GM12878 (cell line): ENCODE data around the gene CTAGE4. TPM values are rescaled to one million over a fixed set of nuclear protein-coding genes. Genes with fewer than 3 reads are reported as not detected.
"Not testable (repeated sequence)": the region's sequence is repeated elsewhere in the genome, so short reads cannot be mapped to it uniquely, and the experiment has no call there.

Source experiments
- ATAC-seq: fragments of 200-7000 bp; cut with Tn5 transposase; 3 replicates; pipeline ENCODE4 v1.9.1; 2020; ENCODE audit warnings: mild to moderate bottlenecking, moderate library complexity
- BruUV-seq: library from RNA; stranded (reverse); fragments of 400-500 nt; replicated peaks from 2 replicates; lab custom pipeline; 2021; lab: Mats Ljungman, UMichigan
- CTCF ChIA-PET: fragments of 300-600 bp; sonication (Branson Sonifier 250); formaldehyde crosslinking; extraction: SDS; loops from one replicate; lab custom pipeline; 2021; ENCODE audit warnings: inconsistent platforms; lab: Yijun Ruan, JAX
- POLR2A ChIA-PET: fragments of 350-600 bp; formaldehyde crosslinking; extraction: SDS; loops from one replicate; lab custom pipeline; 2021; ENCODE audit warnings: inconsistent platforms; lab: Charles Lee
- RAD21 ChIA-PET: fragments of 300-600 bp; sonication (Branson Sonifier 250); formaldehyde crosslinking; loops from one replicate; lab custom pipeline; 2023; ENCODE audit warnings: antibody characterized with exemption; ENCODE audit not compliant: unreplicated experiment; lab: Charles Lee
- SMC1A ChIA-PET: fragments of 300-600 bp; sonication (Branson Sonifier 250); formaldehyde crosslinking; loops from one replicate; lab custom pipeline; 2023; ENCODE audit not compliant: unreplicated experiment, uncharacterized antibody; lab: Charles Lee
- DNase-seq: peaks from one replicate; pipeline ENCODE4 v3.0.0-alpha.2; 2011; ENCODE audit warnings: low read depth, low spot score
- FAIRE-seq: peaks from 3 replicates; lab custom pipeline; 2011; peaks lifted over from hg19 to GRCh38; lab: Jason Lieb, UNC
- H2AFZ ChIP-seq: 2 replicates; pipeline ENCODE4 v1.6.0; 2011; ENCODE audit warnings: low read depth, low read length, control low read depth; ENCODE audit not compliant: control insufficient read depth
- H3K27ac ChIP-seq: 2 replicates; pipeline ENCODE4 v1.5.1; 2011; ENCODE audit warnings: control low read depth; ENCODE audit not compliant: control insufficient read depth, insufficient read depth
- H3K27me3 ChIP-seq, 2 experiments: replicated peaks in 1 of 2; 2 replicates each; pipeline versions ENCODE4 v1.6.0 to v1.6.1; 2011; ENCODE audit warnings: low read length in 1 of 2; ENCODE audit not compliant: control insufficient read depth in 2 of 2, insufficient read depth in 2 of 2
- H3K36me3 ChIP-seq, 2 experiments: 2 replicates each; pipeline ENCODE4 v1.5.1; 2011; ENCODE audit warnings: low read length in 1 of 2; ENCODE audit not compliant: control insufficient read depth in 2 of 2, insufficient read depth in 2 of 2
- H3K4me1 ChIP-seq: 2 replicates; pipeline ENCODE4 v1.6.1; 2011; ENCODE audit warnings: mild to moderate bottlenecking, low read length, moderate library complexity, mixed read lengths; ENCODE audit not compliant: control insufficient read depth, insufficient read depth
- H3K4me2 ChIP-seq: 2 replicates; pipeline ENCODE4 v1.6.0; 2011; ENCODE audit warnings: control low read depth; ENCODE audit not compliant: control insufficient read depth, insufficient read depth
- H3K4me3 ChIP-seq: fragments of 200-600 bp; sonication (generic); 2 replicates; pipeline ENCODE4 v1.5.1; 2016
- H3K79me2 ChIP-seq: 2 replicates; pipeline ENCODE4 v1.6.0; 2011; ENCODE audit warnings: low read length; ENCODE audit not compliant: control insufficient read depth, insufficient read depth
- H3K9ac ChIP-seq: 2 replicates; pipeline ENCODE4 v1.8.0; 2011; ENCODE audit warnings: low read length, control low read depth, mixed read lengths; ENCODE audit not compliant: control insufficient read depth, insufficient read depth
- H3K9me3 ChIP-seq: replicated peaks from 3 replicates; pipeline ENCODE4 v1.5.1; 2011; ENCODE audit warnings: mild to moderate bottlenecking, low read length; ENCODE audit not compliant: control insufficient read depth, insufficient read depth
- H4K20me1 ChIP-seq: 2 replicates; pipeline ENCODE4 v1.6.0; 2011; ENCODE audit not compliant: control insufficient read depth, insufficient read depth
- WGBS: methylation state at CpG from one replicate; pipeline ENCODE4 v1.1.6; 2016; ENCODE audit warnings: low lambda C conversion rate; ENCODE audit not compliant: insufficient replicate concordance, insufficient coverage; ENCODE audit errors: missing lambda C conversion rate; 5-methylcytosine and 5-hydroxymethylcytosine counted together
- in situ Hi-C: fragments of 300-500 bp; cut with MboI; formaldehyde crosslinking; loops from 9 replicates; pipeline ENCODE4 v1.14.3; 2018; ENCODE audit warnings: mixed read lengths
- intact Hi-C: fragments of 100-400 bp; cut with micrococcal nuclease; formaldehyde crosslinking; loops from one replicate; pipeline ENCODE4 v1.14.2; 2022; ENCODE audit not compliant: unreplicated experiment
- polyA plus RNA-seq, 11 experiments: library from polyadenylated mRNA; depleted of rRNA in 4 of 11; unstranded in 6 of 11; stranded (reverse) in 5 of 11; fragments of >200 nt; fragmentation: Nextera tagmentation in 4 of 11; fragmentation: Illumina TruSeq in 1 of 11; extraction: Ambion mirVana in 4 of 11; extraction: Trizol in 1 of 11; gene quantifications; 1 replicate in 1 of 11; 2 replicates in 10 of 11; pipeline versions ENCODE4 v1.2.1 to v1.2.3, GENCODE V29; 2011 to 2016; ENCODE audit warnings: inconsistent platforms in 2 of 11, missing spikeins in 2 of 11, low read depth in 1 of 11
- total RNA-seq, 4 experiments: library from RNA; depleted of rRNA in 3 of 4; stranded (reverse); fragments of >200 nt in 3 of 4; fragmentation: Illumina TruSeq in 1 of 4; extraction: Trizol in 1 of 4; gene quantifications; 2 replicates each; pipeline versions ENCODE4 v1.2.1 to v1.2.3, GENCODE V29; 2013 to 2021

Gene CTAGE4
- total and polyA plus RNA-seq, 10 of the 15 experiments (the other 5 are each of a cell fraction or from before 2014, with no cell fraction given), result 0.09 to 1.5 (median 1.0) TPM; not detected in 1

DNA sequence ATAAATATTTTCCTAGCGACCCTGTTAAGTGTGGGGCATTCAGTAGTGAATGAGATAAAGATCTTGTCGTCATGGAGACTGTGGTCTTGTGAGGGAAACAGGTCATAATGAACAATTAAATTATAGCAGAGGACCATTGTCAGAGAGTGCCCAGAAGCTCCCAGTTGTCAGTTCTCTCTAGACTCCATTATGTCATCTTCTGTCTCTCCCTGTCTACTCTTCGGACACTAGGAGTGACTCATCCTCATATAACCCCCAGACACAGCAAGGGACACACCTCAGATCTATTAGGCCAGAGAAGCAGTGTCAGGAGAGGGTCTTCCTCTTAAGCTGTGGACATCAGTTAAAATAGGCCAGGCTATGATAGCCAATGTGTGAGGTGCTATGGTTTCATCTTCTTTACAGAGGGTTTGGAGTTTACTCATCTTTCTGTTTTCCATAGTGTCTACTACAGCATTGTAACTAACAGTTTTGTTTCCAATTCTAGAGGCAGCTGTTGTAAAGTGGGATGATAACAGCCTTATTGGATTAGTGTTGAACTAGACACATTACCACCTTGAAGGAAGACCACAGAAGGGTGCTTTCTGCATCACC is 5.4 kb downstream of the CTAGE4 start:
- POLR2A ChIA-PET, SMC1A ChIA-PET, CTCF ChIA-PET, H3K27ac ChIP-seq, H3K4me1 ChIP-seq, H3K27me3 ChIP-seq, H3K36me3 ChIP-seq, BruUV-seq, DNase-seq, RAD21 ChIA-PET, H3K4me3 ChIP-seq, H3K79me2 ChIP-seq, H4K20me1 ChIP-seq, in situ Hi-C loops, FAIRE-seq, H3K4me2 ChIP-seq, H2AFZ ChIP-seq, intact Hi-C loops, H3K9me3 ChIP-seq, H3K9ac ChIP-seq: not testable (repeated sequence)
- WGBS, result no CpG with 5 or more reads among the region's 3 CpGs
- ATAC-seq, result peak; percentile 23

DNA sequence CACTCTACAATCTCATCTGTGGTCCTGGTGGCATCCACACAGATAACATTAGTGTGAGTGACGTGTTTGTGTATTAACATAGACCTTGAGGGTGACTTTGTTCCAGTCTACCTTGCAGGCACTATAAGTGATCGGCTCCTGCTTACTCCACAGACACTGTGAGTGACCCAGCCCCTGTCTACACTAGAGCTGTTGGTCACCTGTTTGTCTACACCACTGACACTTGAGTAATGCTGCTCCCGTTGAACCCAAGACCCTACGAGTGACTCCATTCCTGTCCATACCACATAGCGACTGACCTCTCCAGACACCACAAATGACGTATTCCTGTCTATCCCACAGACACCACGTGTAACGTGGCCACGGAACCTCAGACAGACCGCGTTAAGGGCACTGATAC is 10.5 kb downstream of the CTAGE4 start:
- RAD21 ChIA-PET, H3K4me1 ChIP-seq, FAIRE-seq, BruUV-seq, H2AFZ ChIP-seq, H3K4me2 ChIP-seq, H3K36me3 ChIP-seq, POLR2A ChIA-PET, H3K9ac ChIP-seq, H3K27me3 ChIP-seq, CTCF ChIA-PET, DNase-seq, ATAC-seq, H3K4me3 ChIP-seq, in situ Hi-C loops, H4K20me1 ChIP-seq, H3K79me2 ChIP-seq, intact Hi-C loops, H3K9me3 ChIP-seq, H3K27ac ChIP-seq, SMC1A ChIA-PET: not testable (repeated sequence)
- no CpG with 5 or more reads among the region's 11 CpGs for WGBS

DNA sequence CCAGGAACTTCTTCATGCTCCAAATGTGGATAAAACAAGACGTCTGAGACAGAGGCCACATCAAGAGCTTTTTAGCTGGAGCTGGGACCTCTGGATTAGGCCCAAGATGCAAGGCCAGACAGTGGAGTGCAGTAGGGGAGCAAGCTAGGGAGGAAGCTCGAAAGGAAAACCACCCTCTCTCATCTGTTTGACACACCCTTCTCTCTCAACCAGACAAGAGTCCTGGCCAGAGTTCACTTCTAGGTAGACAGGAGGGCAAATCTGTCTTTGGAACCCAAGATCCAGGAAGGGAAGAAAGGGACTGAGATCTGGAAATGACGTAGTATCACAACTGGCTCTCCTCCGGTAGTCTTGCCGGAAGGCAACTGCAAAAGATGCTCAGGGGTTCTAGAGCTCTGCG is 11.2 kb downstream of the CTAGE4 start:
- BruUV-seq, POLR2A ChIA-PET, H3K36me3 ChIP-seq, H3K27me3 ChIP-seq, DNase-seq, H3K27ac ChIP-seq, H3K9me3 ChIP-seq, H3K79me2 ChIP-seq, H3K4me3 ChIP-seq, H2AFZ ChIP-seq, H4K20me1 ChIP-seq, intact Hi-C loops, RAD21 ChIA-PET, FAIRE-seq, CTCF ChIA-PET, H3K4me2 ChIP-seq, H3K4me1 ChIP-seq, H3K9ac ChIP-seq, ATAC-seq, in situ Hi-C loops, SMC1A ChIA-PET: not testable (repeated sequence)
- WGBS, result no CpG with 5 or more reads among the region's 6 CpGs

DNA sequence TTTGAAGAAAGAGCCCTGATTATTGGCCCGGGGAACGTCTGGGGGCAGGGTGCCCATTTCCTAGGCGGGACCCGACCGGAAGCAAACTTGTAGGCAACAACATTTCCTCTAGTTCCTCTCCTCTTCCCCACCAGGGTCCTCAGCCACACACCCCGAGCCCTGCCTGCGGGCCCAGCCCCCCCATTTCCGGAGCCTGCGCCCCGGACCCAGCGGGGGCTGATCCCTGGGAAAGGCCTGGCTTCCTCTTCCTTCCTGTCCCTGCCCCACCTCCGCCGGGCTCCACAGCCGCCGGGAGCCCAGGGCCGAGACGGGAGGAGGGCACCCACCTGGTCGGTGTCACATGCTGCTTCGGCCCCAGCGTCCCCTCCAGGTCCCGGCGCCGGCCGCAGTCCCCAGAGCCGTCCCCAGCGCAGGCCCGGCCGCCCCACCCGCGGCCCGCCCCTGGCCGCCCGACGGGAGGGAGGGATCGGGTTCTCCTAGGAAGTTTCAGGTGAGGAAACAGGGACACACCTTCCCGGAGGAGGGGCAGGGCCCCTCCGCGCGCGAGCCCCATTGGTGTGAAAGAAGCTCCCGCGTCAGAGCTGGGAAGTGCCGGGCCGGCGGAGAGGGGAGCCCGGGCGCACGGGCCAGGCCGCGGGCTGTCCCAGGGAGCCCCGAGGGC is 12.1 kb downstream of the CTAGE4 start, which contains the start of gene ARHGEF35:
Gene ARHGEF35 (minus strand): TSS at position 622 of the 661 bp plus-strand sequence. CDS start 7,450 bp downstream, outside the sequence.
- H3K9me3 ChIP-seq, H3K79me2 ChIP-seq, H3K27me3 ChIP-seq, FAIRE-seq, H3K4me3 ChIP-seq, BruUV-seq, CTCF ChIA-PET, intact Hi-C loops, POLR2A ChIA-PET, SMC1A ChIA-PET, H3K9ac ChIP-seq, H4K20me1 ChIP-seq, H3K4me2 ChIP-seq, H3K36me3 ChIP-seq, H2AFZ ChIP-seq, H3K4me1 ChIP-seq, H3K27ac ChIP-seq, DNase-seq, RAD21 ChIA-PET, in situ Hi-C loops: not testable (repeated sequence)
- no CpG with 5 or more reads among the region's 51 CpGs for WGBS
- ATAC-seq, result peak; percentile 83
